IPS-18c (cell line): ENCODE results near the gene TMEM100.

Source experiments
- H3K4me3 ChIP-seq: 2 replicates; pipeline ENCODE4 v1.7.0; 2013; ENCODE audit warnings: low read depth, mild to moderate bottlenecking, low read length, moderate library complexity; ENCODE audit not compliant: insufficient read depth
- H3K9me3 ChIP-seq: one replicate; pipeline ENCODE4 v1.6.1; 2013; ENCODE audit warnings: mild to moderate bottlenecking, low read length, moderate library complexity; ENCODE audit not compliant: control insufficient read depth, insufficient read depth

TMEM100 gene

GRCh38 chr17:55722742-55723487, at the start of gene TMEM100:
TMEM100 (minus strand) TSS chr17:55722864; CDS start chr17:55721070, 1,794 bp downstream.
- Histone ChIP-seq H3K9me3 (no peaks in the 10 kb centered on the region), H3K4me3 (no peak within 1 kb of the TSS; the same call in 1 of the 2 replicates)

DNA sequence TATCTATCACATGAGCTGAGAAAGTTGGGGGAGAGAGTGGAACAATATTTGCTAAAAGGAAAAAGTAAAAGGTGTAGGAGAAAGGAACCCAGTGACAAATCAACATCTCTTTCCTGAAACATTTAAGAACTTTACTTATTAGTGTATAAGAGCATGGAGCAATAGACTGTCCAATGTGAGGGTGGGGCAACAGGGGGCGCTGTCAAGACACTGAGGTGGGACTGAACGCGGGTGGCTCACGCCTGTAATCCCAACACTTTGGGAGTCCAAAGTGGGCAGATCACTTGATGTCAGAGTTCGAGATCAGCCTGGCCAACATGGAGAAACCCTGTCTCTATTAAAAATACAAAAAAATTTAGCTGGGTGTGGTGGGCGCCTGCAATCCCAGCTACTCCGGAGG, 49.4 kb upstream of the TMEM100 start:
- Histone ChIP-seq H3K9me3 (peaks cover 2% of the 10 kb centered on the region), H3K4me3 (no peak overlapping the region)

DNA sequence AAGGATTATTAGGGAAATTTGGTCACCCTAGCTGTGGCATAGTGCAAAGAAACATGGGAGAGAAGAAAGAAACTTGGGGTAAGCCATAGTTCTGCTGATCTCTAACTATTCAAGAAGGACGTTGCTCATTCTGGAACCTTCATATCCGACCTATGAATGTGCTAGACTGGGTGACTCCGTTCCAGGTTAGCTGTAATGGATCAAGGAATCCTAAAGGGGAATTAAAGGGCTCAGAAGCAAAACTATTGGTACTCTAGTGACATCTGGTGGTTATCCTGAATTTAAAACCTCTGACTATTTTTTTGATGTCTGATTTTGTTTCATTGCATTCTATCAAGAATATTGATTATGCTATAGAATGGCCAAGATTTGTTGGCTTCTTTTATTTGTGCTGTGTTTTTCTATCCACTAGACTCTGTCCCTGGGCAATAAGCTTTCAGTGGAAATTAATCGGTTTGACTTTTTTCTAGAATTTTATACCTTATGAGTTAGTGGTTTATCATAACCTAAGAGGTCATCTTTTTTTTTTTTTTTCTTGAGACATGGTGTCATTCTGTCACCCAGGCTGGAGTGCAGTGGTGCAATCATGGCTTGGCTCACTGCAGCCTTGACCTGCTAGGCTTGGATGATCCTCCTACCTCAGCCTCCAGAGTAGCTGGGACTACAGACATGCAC, 47.7 kb upstream of the TMEM100 start:
- Histone ChIP-seq H3K9me3 (peaks cover 2% of the 10 kb centered on the region), H3K4me3 (no peak overlapping the region)

DNA sequence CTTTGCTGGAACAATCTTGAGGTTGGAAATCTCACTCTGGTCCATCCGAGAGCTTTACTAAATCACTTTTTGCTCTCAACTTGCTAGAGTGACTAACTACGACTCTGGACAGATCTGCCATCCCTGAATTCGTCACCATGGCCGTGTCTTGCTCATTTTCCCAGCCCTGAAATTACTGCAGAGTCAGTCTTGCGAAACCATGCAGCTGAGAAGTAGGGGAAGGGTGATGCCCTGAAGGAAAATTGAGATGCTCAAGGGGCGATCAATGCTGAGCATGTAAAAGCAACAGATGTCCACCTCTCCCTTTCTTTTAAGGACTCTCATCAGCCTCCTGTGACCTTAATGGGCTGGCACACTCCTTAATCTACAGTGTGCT, 46.9 kb upstream of the TMEM100 start:
- Histone ChIP-seq H3K9me3 (peaks cover 2% of the 10 kb centered on the region), H3K4me3 (no peak overlapping the region)

- H3K9me3 ChIP-seq, result peaks cover 2% of the 10 kb centered on the region
These were observed 46.4 kb upstream of the TMEM100 start for GRCh38 chr17:55768936-55769624.

DNA sequence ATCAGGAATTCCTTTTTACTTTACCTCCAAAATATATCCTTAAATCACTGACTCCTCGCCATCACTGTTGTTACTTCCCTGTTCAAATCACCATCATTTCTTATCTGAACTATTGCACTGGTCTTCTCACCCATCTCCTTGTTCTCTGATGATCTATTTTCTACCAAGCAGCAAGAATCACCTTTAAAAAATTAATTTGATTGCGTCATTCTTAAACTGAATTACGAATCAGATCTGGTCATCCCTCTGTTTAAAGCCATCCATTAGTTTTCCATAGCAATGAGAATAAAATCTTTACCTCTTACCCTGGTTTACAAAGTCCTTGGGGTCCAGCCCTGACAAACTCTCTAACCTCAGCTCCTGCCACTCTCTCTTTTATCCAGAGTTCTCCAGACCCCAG, 42.8 kb upstream of the TMEM100 start:
- Histone ChIP-seq H3K9me3 (no peaks in the 10 kb centered on the region), H3K4me3 (no peak overlapping the region)

More at GRCh38 chr17:55768936-55769624, 46.4 kb upstream of the TMEM100 start:
- no peak overlapping the region for H3K4me3 ChIP-seq

DNA sequence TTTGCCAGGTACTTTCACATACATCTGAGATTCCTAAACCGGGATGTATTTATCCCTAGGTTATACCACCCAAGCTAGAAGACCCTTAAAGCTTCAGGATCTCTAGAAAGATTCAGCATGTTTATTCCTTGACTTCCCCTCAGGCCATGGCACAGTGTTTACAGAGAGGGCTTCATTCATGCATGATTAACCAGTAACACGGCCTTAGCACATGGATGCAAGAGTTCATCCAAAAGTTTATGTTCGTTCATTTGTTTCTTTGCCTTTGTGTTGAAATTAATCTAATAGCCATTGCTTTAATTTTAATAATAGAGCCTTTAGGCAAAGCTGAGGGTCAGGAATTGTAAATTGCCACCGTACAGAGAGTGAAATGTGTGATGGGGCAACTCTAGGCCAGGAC, 41.9 kb upstream of the TMEM100 start:
- no peaks in the 10 kb centered on the region for H3K9me3 ChIP-seq
- no peak overlapping the region for H3K4me3 ChIP-seq

DNA sequence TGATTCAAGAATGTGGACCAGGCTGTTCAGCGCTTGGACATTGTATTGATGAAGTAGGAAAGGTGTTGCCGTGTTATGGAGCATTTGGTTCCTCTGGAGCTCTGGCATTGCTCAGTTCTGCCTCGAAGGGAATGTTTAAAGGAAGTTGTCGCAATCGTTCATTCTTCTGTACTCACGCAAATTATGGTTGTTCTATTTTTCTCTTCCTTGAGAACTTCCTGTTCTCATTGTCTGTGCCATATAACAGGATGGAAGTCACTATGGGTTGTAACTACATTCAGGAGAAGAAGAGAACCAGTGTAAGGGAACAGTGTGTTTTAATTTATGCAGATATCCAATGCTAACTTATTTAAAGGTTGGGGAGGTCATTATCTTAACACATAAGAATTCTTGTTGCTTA, 41.2 kb upstream of the TMEM100 start:
- Histone ChIP-seq H3K4me3 (no peak overlapping the region), H3K9me3 (no peaks in the 10 kb centered on the region)

DNA sequence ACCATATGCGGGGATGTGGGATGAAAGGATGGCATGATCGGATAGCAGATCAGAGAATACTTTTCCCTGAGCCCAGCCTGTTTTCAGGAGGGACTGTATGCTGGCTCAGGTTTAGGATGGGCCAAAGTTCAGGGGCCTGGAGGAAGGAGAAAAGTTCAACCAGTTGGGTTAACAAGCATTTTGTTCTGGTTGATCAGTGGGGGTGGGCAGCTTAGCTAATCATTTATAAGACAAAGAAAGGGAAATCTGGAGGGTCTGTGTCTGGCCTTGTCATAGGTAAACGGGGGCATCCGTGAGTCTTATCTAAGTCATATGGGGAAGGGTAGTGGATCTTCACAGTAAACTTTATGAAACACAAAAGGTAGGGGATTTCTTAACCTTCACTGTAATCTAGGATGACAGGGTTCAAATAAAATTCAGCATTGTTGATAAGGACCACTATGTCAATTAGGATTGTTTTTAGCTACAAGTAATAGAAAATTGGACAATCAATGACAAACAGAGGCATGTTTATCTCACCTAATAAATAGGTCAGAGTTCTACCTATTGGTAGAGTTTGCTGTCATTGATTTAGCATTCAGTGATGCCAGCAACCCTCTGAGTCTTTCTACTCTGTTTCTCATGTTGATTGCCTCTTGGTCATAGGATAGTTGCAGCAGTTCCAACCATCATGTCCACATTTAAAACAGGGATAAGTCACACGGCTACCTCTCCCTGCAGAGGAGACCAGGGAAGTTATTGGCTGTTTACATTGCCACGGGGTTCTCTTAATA, 39.6 kb upstream of the TMEM100 start:
- H3K4me3 ChIP-seq, result no peak overlapping the region
- no peaks in the 10 kb centered on the region for H3K9me3 ChIP-seq

- no peaks in the 10 kb centered on the region for H3K9me3 ChIP-seq
These were observed 38.1 kb upstream of the TMEM100 start for GRCh38 chr17:55760643-55761355.

GRCh38 chr17:55758171-55758570, 35.5 kb upstream of the TMEM100 start:
- H3K9me3 ChIP-seq, result no peaks in the 10 kb centered on the region
- no peak overlapping the region for H3K4me3 ChIP-seq

More at GRCh38 chr17:55760643-55761355, 38.1 kb upstream of the TMEM100 start:
- no peak overlapping the region for H3K4me3 ChIP-seq

DNA sequence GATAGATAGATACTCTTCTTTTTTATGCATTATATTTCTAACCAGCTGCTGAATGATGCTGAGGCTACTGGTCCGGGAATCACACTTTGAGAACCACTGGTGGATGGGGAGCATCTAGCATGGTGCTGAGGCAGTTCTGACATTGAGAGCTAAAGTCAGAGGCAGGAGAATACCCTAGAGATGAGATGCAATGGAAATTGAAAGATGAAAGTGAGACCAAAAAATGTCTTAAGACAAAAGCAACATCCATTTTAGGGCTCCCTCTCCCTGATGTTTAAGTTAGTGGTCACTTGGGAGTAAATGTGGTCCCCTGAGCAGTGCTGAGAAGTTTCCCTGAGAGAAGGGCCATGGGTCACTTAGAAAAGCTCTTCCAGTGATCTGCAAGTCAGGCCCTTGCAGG, 35.0 kb upstream of the TMEM100 start:
- Histone ChIP-seq H3K9me3 (no peaks in the 10 kb centered on the region), H3K4me3 (no peak overlapping the region)

GRCh38 chr17:55756689-55757088, 34.0 kb upstream of the TMEM100 start:
- H3K9me3 ChIP-seq, result no peaks in the 10 kb centered on the region
- H3K4me3 ChIP-seq, result no peak overlapping the region

GRCh38 chr17:55751720-55752250, 29.1 kb upstream of the TMEM100 start:
- Histone ChIP-seq H3K4me3 (peak overlapping the region; percentile 75), H3K9me3 (no peaks in the 10 kb centered on the region)

- H3K9me3 ChIP-seq, result no peaks in the 10 kb centered on the region
- H3K4me3 ChIP-seq, result peak within 1 kb of the TSS; percentile 75
These were observed 28.3 kb upstream of the TMEM100 start, which contains the start of gene PCTP for GRCh38 chr17:55750750-55751657. PCTP (plus strand) TSS chr17:55751051; CDS start chr17:55751104, 53 bp downstream.

GRCh38 chr17:55749985-55750384, 27.3 kb upstream of the TMEM100 start:
- Histone ChIP-seq H3K4me3 (no peak overlapping the region), H3K9me3 (no peaks in the 10 kb centered on the region)
